22Rv1 (cell line): ENCODE data around the gene CREB5.

Experiments used
- H3K27ac ChIP-seq: fragments of 450-650 bp; 2 replicates; pipeline ENCODE4 v1.5.1; 2017
- CTCF ChIP-seq: fragments of 450-650 bp; IDR thresholded peaks from 2 replicates; pipeline ENCODE4 v1.5.1; 2017; ENCODE audit warnings: mild to moderate bottlenecking
- ZFX ChIP-seq: fragments of 450-650 bp; IDR thresholded peaks from 2 replicates; pipeline ENCODE4 v1.6.1; 2017; ENCODE audit warnings: antibody characterized with exemption, borderline replicate concordance

The CREB5 gene

GRCh38 chr7:28700790-28701203 lies 288.5 kb downstream of the CREB5 start:
- no peak overlapping the region for H3K27ac ChIP-seq
- TF ChIP-seq CTCF (no peak), ZFX (no peak)

- no peak for TF ChIP-seq ZFX
- no peak for TF ChIP-seq CTCF
- no peak overlapping the region for H3K27ac ChIP-seq
Measured at GRCh38 chr7:28701731-28702130, 289.4 kb downstream of the CREB5 start.

GRCh38 chr7:28702171-28702570 lies 289.9 kb downstream of the CREB5 start:
- TF ChIP-seq CTCF (no peak), ZFX (no peak)
- no peak overlapping the region for H3K27ac ChIP-seq

- H3K27ac ChIP-seq, result no peak overlapping the region
- TF ChIP-seq CTCF (no peak), ZFX (no peak)
Measured at GRCh38 chr7:28703037-28703765, 290.9 kb downstream of the CREB5 start.

- H3K27ac ChIP-seq, result no peak overlapping the region
- TF ChIP-seq ZFX (no peak), CTCF (no peak)
Measured at GRCh38 chr7:28704706-28705105, 292.4 kb downstream of the CREB5 start.

- no peak for TF ChIP-seq ZFX
- no peak for TF ChIP-seq CTCF
- no peak overlapping the region for H3K27ac ChIP-seq
Measured at GRCh38 chr7:28705350-28705749, 293.0 kb downstream of the CREB5 start.

GRCh38 chr7:28706584-28706983 lies 294.3 kb downstream of the CREB5 start:
- H3K27ac ChIP-seq, result no peak overlapping the region
- TF ChIP-seq CTCF, result no peak
- no peak for TF ChIP-seq ZFX
